ENCODE measurements around the gene STRA6. TPM values are rescaled to one million over a fixed set of nuclear protein-coding genes. Genes with fewer than 3 reads are reported as not detected.

Gene STRA6
- total RNA-seq, 1 donor from 2014 or later = not detected

- no peak for TF ChIP-seq CTCF (IDR thresholded peaks at IDR 0.05)
- Histone ChIP-seq H3K36me3 (no peaks in the 10 kb centered on the region), H3K27ac (no peak overlapping the region), H3K9me3 (no peaks in the 10 kb centered on the region), H3K27me3 (no peaks in the 10 kb centered on the region), H3K4me1 (no peaks in the 10 kb centered on the region), H3K4me3 (no peak overlapping the region)
- ATAC-seq = no peak
- DNase-seq = no peak
- intact Hi-C loops (cut with DNase I) = no loop called here
Observed at GRCh38 chr15:74233373-74233772, 30.8 kb upstream of the STRA6 start.

- H3K27ac ChIP-seq = no peak overlapping the region
- H3K4me1 ChIP-seq = no peaks in the 10 kb centered on the region
- no peaks in the 10 kb centered on the region for H3K9me3 ChIP-seq
- H3K27me3 ChIP-seq = peaks cover under 1% of the 10 kb centered on the region
- intact Hi-C loops (cut with DNase I) = no loop called here
- no peaks in the 10 kb centered on the region for H3K36me3 ChIP-seq
- ATAC-seq (no peak), DNase-seq (no peak)
- H3K4me3 ChIP-seq = no peak overlapping the region
- no peak for TF ChIP-seq CTCF (IDR thresholded peaks at IDR 0.05)
Observed at GRCh38 chr15:74231475-74231874, 28.9 kb upstream of the STRA6 start.

GRCh38 chr15:74229686-74230085, 27.1 kb upstream of the STRA6 start:
- Histone ChIP-seq H3K4me3 (no peak overlapping the region), H3K27ac (no peak overlapping the region), H3K27me3 (peaks cover 5% of the 10 kb centered on the region), H3K36me3 (no peaks in the 10 kb centered on the region), H3K9me3 (no peaks in the 10 kb centered on the region), H3K4me1 (no peaks in the 10 kb centered on the region)
- no peak for TF ChIP-seq CTCF (IDR thresholded peaks at IDR 0.05)
- no peak for ATAC-seq
- no peak for DNase-seq
- intact Hi-C loops (cut with DNase I) = no loop called here

- Histone ChIP-seq H3K27ac (no peak overlapping the region), H3K9me3 (no peaks in the 10 kb centered on the region), H3K4me3 (no peak overlapping the region), H3K27me3 (peaks cover 5% of the 10 kb centered on the region), H3K4me1 (no peaks in the 10 kb centered on the region), H3K36me3 (no peaks in the 10 kb centered on the region)
- DNase-seq (no peak), ATAC-seq (no peak)
- no peak for TF ChIP-seq CTCF (IDR thresholded peaks at IDR 0.05)
- intact Hi-C loops (cut with DNase I) = no loop called here
Observed at GRCh38 chr15:74228723-74229081, 26.1 kb upstream of the STRA6 start.

GRCh38 chr15:74227968-74228722, 25.6 kb upstream of the STRA6 start:
- Histone ChIP-seq H3K27me3 (peaks cover 7% of the 10 kb centered on the region), H3K27ac (no peak overlapping the region), H3K36me3 (no peaks in the 10 kb centered on the region), H3K4me1 (no peaks in the 10 kb centered on the region), H3K4me3 (no peak overlapping the region), H3K9me3 (no peaks in the 10 kb centered on the region)
- DNase-seq (no peak), ATAC-seq (no peak)
- intact Hi-C loops (cut with DNase I) = no loop called here
- no peak for TF ChIP-seq CTCF (IDR thresholded peaks at IDR 0.05)
